ENCODE data around the gene ABHD11. TPM values are rescaled to one million over a fixed set of nuclear protein-coding genes. Genes with fewer than 3 reads are reported as not detected.

Gene ABHD11
- total and polyA plus RNA-seq, 5 donors from 2014 or later, result 14.5 to 19.3 (median 17.2) TPM

- H3K9me3 Mint-ChIP-seq, result peaks cover 0 to 1% (median 0%) of the 10 kb centered on the region in 7 donors
- H3K9me3 ChIP-seq (ENCODE audit: control insufficient read depth in 2 of 2, low read length in 2 of 2), result no peaks in the 10 kb centered on the region
- no peaks in the 10 kb centered on the region for H3K36me3 ChIP-seq (ENCODE audit: control insufficient read depth, insufficient read depth, low read length)
- H3K27me3 ChIP-seq (ENCODE audit: control insufficient read depth, insufficient read depth, low read length), result peaks cover 6% of the 10 kb centered on the region
- H3K4me1 Mint-ChIP-seq, result peaks cover 0 to 10% (median 0%) of the 10 kb centered on the region in 4 donors
- H3K4me3 Mint-ChIP-seq, result peak overlapping the region in 1 of 4 donors; percentile 32
- peaks cover 9% of the 10 kb centered on the region for H3K4me1 ChIP-seq (ENCODE audit: control insufficient read depth, insufficient read depth, low read length, poor library complexity, severe bottlenecking)
- H3K27ac Mint-ChIP-seq, result no peak overlapping the region
- H3K4me3 ChIP-seq (ENCODE audit: low read depth, low read length), result no peak overlapping the region
- no peaks in the 10 kb centered on the region for H3K36me3 Mint-ChIP-seq
- ATAC-seq (ENCODE audit: low read depth in 2 of 2) (no peak), DNase-seq (no peak)
- peaks cover 42% of the 10 kb centered on the region for H3K27me3 Mint-ChIP-seq
- no peak overlapping the region for H3K27ac ChIP-seq (ENCODE audit: insufficient read depth, low read length, poor library complexity, severe bottlenecking)
Observed at GRCh38 chr7:73770860-73771670, 32.5 kb upstream of the ABHD11 start.

GRCh38 chr7:73770002-73770859 is 31.6 kb upstream of the ABHD11 start, which contains the start of gene CLDN3:
CLDN3 (minus strand) TSS chr7:73770270; CDS start chr7:73770049, 221 bp downstream.
- Mint-ChIP-seq H3K27ac (no peak within 1 kb of the TSS), H3K36me3 (no peaks in the 10 kb centered on the region), H3K27me3 (peaks cover 42% of the 10 kb centered on the region), H3K4me1 (peaks cover 0 to 10% (median 0%) of the 10 kb centered on the region in 4 donors), H3K4me3 (no peak within 1 kb of the TSS), H3K9me3 (peaks cover 0 to 1% (median 0%) of the 10 kb centered on the region in 7 donors)
- no peaks in the 10 kb centered on the region for H3K36me3 ChIP-seq (ENCODE audit: control insufficient read depth, insufficient read depth, low read length)
- H3K9me3 ChIP-seq (ENCODE audit: control insufficient read depth in 2 of 2, low read length in 2 of 2), result no peaks in the 10 kb centered on the region
- no peak within 1 kb of the TSS for H3K4me3 ChIP-seq (ENCODE audit: low read depth, low read length)
- ATAC-seq (ENCODE audit: low read depth in 2 of 2) (no peak), DNase-seq (peak in 2 of 3 donors; percentile 12 to 15)
- no peak within 1 kb of the TSS for H3K27ac ChIP-seq (ENCODE audit: insufficient read depth, low read length, poor library complexity, severe bottlenecking)
- H3K27me3 ChIP-seq (ENCODE audit: control insufficient read depth, insufficient read depth, low read length), result peaks cover 6% of the 10 kb centered on the region
- peaks cover 9% of the 10 kb centered on the region for H3K4me1 ChIP-seq (ENCODE audit: control insufficient read depth, insufficient read depth, low read length, poor library complexity, severe bottlenecking)

DNA sequence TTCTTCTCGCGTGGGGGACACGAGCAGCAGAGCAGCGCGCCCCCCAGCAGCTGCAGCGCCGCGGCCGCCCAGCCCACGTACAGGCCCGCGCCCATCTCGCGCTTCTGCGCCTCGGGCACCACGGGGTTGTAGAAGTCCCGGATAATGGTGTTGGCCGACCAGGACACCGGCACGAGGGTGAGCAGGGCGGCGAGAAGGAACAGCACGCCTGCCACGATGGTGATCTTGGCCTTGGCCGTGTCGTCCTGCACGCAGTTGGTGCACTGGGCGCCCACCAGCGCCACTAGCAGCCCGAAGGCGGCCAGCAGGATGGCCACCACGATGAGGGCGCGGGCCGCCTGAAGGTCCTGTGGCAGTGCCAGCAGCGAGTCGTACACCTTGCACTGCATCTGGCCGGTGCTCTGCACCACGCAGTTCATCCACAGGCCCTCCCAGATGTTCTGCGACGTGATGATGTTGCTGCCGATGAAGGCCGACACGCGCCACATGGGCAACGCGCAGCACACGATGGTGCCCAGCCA is 30.9 kb upstream of the ABHD11 start:
- H3K27ac ChIP-seq (ENCODE audit: insufficient read depth, low read length, poor library complexity, severe bottlenecking), result no peak overlapping the region

GRCh38 chr7:73768641-73769480 is 30.3 kb upstream of the ABHD11 start:
- Histone ChIP-seq H3K4me1 (ENCODE audit: control insufficient read depth, insufficient read depth, low read length, poor library complexity, severe bottlenecking) (peaks cover 9% of the 10 kb centered on the region), H3K27me3 (ENCODE audit: control insufficient read depth, insufficient read depth, low read length) (peaks cover 6% of the 10 kb centered on the region), H3K4me3 (ENCODE audit: low read depth, low read length) (no peak overlapping the region), H3K9me3 (ENCODE audit: control insufficient read depth in 2 of 2, low read length in 2 of 2) (no peaks in the 10 kb centered on the region), H3K27ac (ENCODE audit: insufficient read depth, low read length, poor library complexity, severe bottlenecking) (no peak overlapping the region), H3K36me3 (ENCODE audit: control insufficient read depth, insufficient read depth, low read length) (no peaks in the 10 kb centered on the region)
- Mint-ChIP-seq H3K4me3 (no peak overlapping the region), H3K9me3 (peaks cover 0 to 1% (median 0%) of the 10 kb centered on the region in 7 donors), H3K36me3 (no peaks in the 10 kb centered on the region), H3K27me3 (peaks cover 32% of the 10 kb centered on the region), H3K27ac (no peak overlapping the region), H3K4me1 (peaks cover 0 to 10% (median 0%) of the 10 kb centered on the region in 4 donors)
- DNase-seq, result no peak
- no peak for ATAC-seq (ENCODE audit: low read depth in 2 of 2)

More for the DNA sequence above, 30.9 kb upstream of the ABHD11 start:
- peaks cover 0 to 1% (median 0%) of the 10 kb centered on the region in 7 donors for H3K9me3 Mint-ChIP-seq
- peaks cover 0 to 10% (median 0%) of the 10 kb centered on the region in 4 donors for H3K4me1 Mint-ChIP-seq
- DNase-seq (no peak), ATAC-seq (ENCODE audit: low read depth in 2 of 2) (no peak)
- Histone ChIP-seq H3K36me3 (ENCODE audit: control insufficient read depth, insufficient read depth, low read length) (no peaks in the 10 kb centered on the region), H3K4me3 (ENCODE audit: low read depth, low read length) (no peak overlapping the region), H3K4me1 (ENCODE audit: control insufficient read depth, insufficient read depth, low read length, poor library complexity, severe bottlenecking) (peaks cover 9% of the 10 kb centered on the region), H3K27me3 (ENCODE audit: control insufficient read depth, insufficient read depth, low read length) (peaks cover 6% of the 10 kb centered on the region), H3K9me3 (ENCODE audit: control insufficient read depth in 2 of 2, low read length in 2 of 2) (no peaks in the 10 kb centered on the region)
- no peaks in the 10 kb centered on the region for H3K36me3 Mint-ChIP-seq
- no peak overlapping the region for H3K4me3 Mint-ChIP-seq
- peaks cover 38% of the 10 kb centered on the region for H3K27me3 Mint-ChIP-seq
- no peak overlapping the region for H3K27ac Mint-ChIP-seq

- H3K4me1 Mint-ChIP-seq, result peaks cover 0 to 10% (median 0%) of the 10 kb centered on the region in 4 donors
- ATAC-seq (ENCODE audit: low read depth in 2 of 2), result no peak
- no peak overlapping the region for H3K4me3 Mint-ChIP-seq
Observed at GRCh38 chr7:73766556-73767229, 28.1 kb upstream of the ABHD11 start.

GRCh38 chr7:73762659-73762999 is 24.0 kb upstream of the ABHD11 start:
- no peak for ATAC-seq (ENCODE audit: low read depth in 2 of 2)
- H3K27ac ChIP-seq (ENCODE audit: insufficient read depth, low read length, poor library complexity, severe bottlenecking), result no peak overlapping the region
- H3K4me3 ChIP-seq (ENCODE audit: low read depth, low read length), result no peak overlapping the region
- Mint-ChIP-seq H3K4me3 (no peak overlapping the region), H3K4me1 (no peaks in the 10 kb centered on the region), H3K27me3 (peaks cover 5% of the 10 kb centered on the region), H3K36me3 (no peaks in the 10 kb centered on the region), H3K27ac (no peak overlapping the region), H3K9me3 (peaks cover 0 to 3% (median 0%) of the 10 kb centered on the region in 7 donors)
- DNase-seq, result no peak
- H3K27me3 ChIP-seq (ENCODE audit: control insufficient read depth, insufficient read depth, low read length), result no peaks in the 10 kb centered on the region
- no peaks in the 10 kb centered on the region for H3K9me3 ChIP-seq (ENCODE audit: control insufficient read depth in 2 of 2, low read length in 2 of 2)
- no peaks in the 10 kb centered on the region for H3K4me1 ChIP-seq (ENCODE audit: control insufficient read depth, insufficient read depth, low read length, poor library complexity, severe bottlenecking)
- H3K36me3 ChIP-seq (ENCODE audit: control insufficient read depth, insufficient read depth, low read length), result no peaks in the 10 kb centered on the region

More at GRCh38 chr7:73766556-73767229, 28.1 kb upstream of the ABHD11 start:
- Histone ChIP-seq H3K4me1 (ENCODE audit: control insufficient read depth, insufficient read depth, low read length, poor library complexity, severe bottlenecking) (peaks cover 9% of the 10 kb centered on the region), H3K4me3 (ENCODE audit: low read depth, low read length) (no peak overlapping the region), H3K27ac (ENCODE audit: insufficient read depth, low read length, poor library complexity, severe bottlenecking) (no peak overlapping the region), H3K36me3 (ENCODE audit: control insufficient read depth, insufficient read depth, low read length) (no peaks in the 10 kb centered on the region), H3K9me3 (ENCODE audit: control insufficient read depth in 2 of 2, low read length in 2 of 2) (no peaks in the 10 kb centered on the region), H3K27me3 (ENCODE audit: control insufficient read depth, insufficient read depth, low read length) (peaks cover 6% of the 10 kb centered on the region)
- H3K36me3 Mint-ChIP-seq, result no peaks in the 10 kb centered on the region
- no peak overlapping the region for H3K27ac Mint-ChIP-seq
- H3K9me3 Mint-ChIP-seq, result peaks cover 0 to 3% (median 0%) of the 10 kb centered on the region in 7 donors
- peaks cover 19% of the 10 kb centered on the region for H3K27me3 Mint-ChIP-seq
- no peak for DNase-seq

All from CD4-positive, CD25-positive, alpha-beta regulatory T cell (primary cell).